Parathyroid adenoma (tissue), 2 donors: Measurements from ENCODE around the gene MIDN.
"Not testable (repeated sequence)": the region's sequence is repeated elsewhere in the genome, so short reads cannot be mapped to it uniquely, and the experiment has no call there.

Experiments
- H2AFZ ChIP-seq: fragments of 300-600 bp; sonication (generic); one replicate; pipeline ENCODE4 v1.7.0; 2017; ENCODE audit warnings: antibody characterized with exemption, mild to moderate bottlenecking
- H3K27ac ChIP-seq: fragments of 300-600 bp; sonication (generic); one replicate; pipeline ENCODE4 v1.7.0; 2017
- H3K27me3 ChIP-seq: fragments of 300-600 bp; sonication (generic); one replicate; pipeline ENCODE4 v1.7.0; 2017; ENCODE audit warnings: low read length; ENCODE audit not compliant: control insufficient read depth, insufficient read depth
- H3K36me3 ChIP-seq: fragments of 300-600 bp; sonication (generic); one replicate; pipeline ENCODE4 v1.7.0; 2017; ENCODE audit warnings: low read length; ENCODE audit not compliant: control insufficient read depth, insufficient read depth
- H3K4me1 ChIP-seq: fragments of 300-600 bp; sonication (generic); one replicate; pipeline ENCODE4 v1.7.0; 2017; ENCODE audit warnings: control low read depth
- H3K4me2 ChIP-seq: fragments of 300-600 bp; sonication (generic); one replicate; pipeline ENCODE4 v1.7.0; 2017; ENCODE audit warnings: low read length
- H3K4me3 ChIP-seq: fragments of 300-600 bp; sonication (generic); one replicate; pipeline ENCODE4 v1.7.0; 2017; ENCODE audit warnings: low read depth, low read length
- H3K79me2 ChIP-seq: fragments of 300-600 bp; sonication (generic); one replicate; pipeline ENCODE4 v1.7.0; 2017; ENCODE audit warnings: control low read depth
- H3K9ac ChIP-seq: fragments of 300-600 bp; sonication (generic); one replicate; pipeline ENCODE4 v1.7.0; 2017; ENCODE audit warnings: mild to moderate bottlenecking
- H3K9me3 ChIP-seq: fragments of 300-600 bp; sonication (generic); one replicate; pipeline ENCODE4 v1.7.0; 2017; ENCODE audit warnings: low read length; ENCODE audit not compliant: control insufficient read depth
- TF ChIP-seq, protein P1 (sequence below): fragments of 300-600 bp; sonication (generic); IDR thresholded peaks from one replicate; pipeline ENCODE4 v1.7.0; 2017; ENCODE audit warnings: antibody characterized with exemption, mild to moderate bottlenecking
- donor health status: primary hyperparathyroidism.

Gene MIDN

DNA sequence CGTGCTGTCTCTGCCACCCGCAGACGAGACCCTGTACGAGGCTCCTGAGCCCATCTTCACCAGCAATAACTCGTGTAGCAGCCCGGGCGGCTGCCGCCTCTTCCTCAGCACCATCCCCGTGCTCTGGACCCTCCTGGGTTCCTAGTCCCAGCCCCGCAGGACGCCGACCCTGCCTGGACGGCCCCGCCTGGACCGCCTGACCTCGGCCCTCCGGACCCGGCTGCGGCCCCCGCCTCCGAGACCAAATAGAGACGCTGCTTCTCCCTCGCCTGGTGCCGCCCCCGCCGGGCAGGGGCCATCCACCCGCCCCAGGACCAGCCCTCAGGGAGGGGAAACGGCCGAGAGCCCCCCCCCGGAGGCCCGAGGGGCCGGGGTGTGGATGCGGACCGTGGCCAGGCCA is 51.4 kb downstream of the MIDN start:
- Histone ChIP-seq H3K4me1 (peaks cover 4% of the 10 kb centered on the region), H3K79me2 (no peaks in the 10 kb centered on the region), H3K27me3 (no peaks in the 10 kb centered on the region), H3K9ac (no peak overlapping the region), H3K27ac (no peak overlapping the region), H3K36me3 (no peaks in the 10 kb centered on the region), H3K9me3 (no peaks in the 10 kb centered on the region), H3K4me2 (no peak overlapping the region), H3K4me3 (no peak overlapping the region), H2AFZ (no peak overlapping the region)
- TF ChIP-seq, protein P1, sequence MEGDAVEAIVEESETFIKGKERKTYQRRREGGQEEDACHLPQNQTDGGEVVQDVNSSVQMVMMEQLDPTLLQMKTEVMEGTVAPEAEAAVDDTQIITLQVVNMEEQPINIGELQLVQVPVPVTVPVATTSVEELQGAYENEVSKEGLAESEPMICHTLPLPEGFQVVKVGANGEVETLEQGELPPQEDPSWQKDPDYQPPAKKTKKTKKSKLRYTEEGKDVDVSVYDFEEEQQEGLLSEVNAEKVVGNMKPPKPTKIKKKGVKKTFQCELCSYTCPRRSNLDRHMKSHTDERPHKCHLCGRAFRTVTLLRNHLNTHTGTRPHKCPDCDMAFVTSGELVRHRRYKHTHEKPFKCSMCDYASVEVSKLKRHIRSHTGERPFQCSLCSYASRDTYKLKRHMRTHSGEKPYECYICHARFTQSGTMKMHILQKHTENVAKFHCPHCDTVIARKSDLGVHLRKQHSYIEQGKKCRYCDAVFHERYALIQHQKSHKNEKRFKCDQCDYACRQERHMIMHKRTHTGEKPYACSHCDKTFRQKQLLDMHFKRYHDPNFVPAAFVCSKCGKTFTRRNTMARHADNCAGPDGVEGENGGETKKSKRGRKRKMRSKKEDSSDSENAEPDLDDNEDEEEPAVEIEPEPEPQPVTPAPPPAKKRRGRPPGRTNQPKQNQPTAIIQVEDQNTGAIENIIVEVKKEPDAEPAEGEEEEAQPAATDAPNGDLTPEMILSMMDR: no peak

DNA sequence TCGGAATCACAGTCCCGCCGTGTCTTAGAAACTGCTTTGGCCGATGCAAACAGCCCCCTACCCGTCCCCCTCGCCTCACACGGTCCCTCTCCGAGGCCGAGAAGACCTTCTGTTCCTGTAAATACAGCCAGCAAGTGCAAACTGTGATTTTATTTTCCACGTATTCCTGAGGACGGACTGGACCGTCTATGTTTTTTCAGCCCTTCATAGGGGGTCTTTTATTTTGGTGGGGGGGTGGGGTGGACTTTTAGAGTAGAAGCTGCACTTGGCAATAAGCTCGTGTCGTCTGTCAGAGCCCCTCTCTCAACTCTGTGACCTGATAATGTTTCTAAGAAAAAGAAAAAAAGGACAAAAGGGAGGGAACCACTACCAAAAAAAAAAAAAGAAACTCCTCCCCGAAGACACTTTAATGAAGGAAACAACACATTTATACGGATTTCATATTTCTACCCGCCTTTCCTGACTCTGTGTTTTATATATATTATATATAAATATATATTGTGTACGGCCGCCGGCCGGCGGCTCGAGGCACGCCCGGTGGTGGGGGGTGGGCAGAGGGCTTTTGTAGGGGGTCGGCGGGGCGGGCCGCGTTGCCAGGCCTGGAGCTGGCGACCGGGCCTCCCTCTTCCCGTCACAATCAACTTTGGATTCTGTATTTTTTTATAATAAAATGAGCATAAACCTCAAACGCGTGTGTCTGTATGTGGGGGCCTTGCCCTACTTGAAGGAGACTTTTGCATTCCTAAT is 52.5 kb downstream of the MIDN start:
- TF ChIP-seq, protein P1: no peak
- Histone ChIP-seq H3K79me2 (no peaks in the 10 kb centered on the region), H2AFZ (no peak overlapping the region), H3K27me3 (no peaks in the 10 kb centered on the region), H3K4me2 (no peak overlapping the region), H3K4me3 (no peak overlapping the region), H3K9ac (no peak overlapping the region), H3K9me3 (no peaks in the 10 kb centered on the region), H3K36me3 (no peaks in the 10 kb centered on the region), H3K27ac (no peak overlapping the region), H3K4me1 (no peaks in the 10 kb centered on the region)

- Histone ChIP-seq H2AFZ (no peak overlapping the region), H3K9ac (no peak overlapping the region), H3K4me2 (no peak overlapping the region), H3K27me3 (no peaks in the 10 kb centered on the region), H3K4me1 (no peaks in the 10 kb centered on the region), H3K27ac (no peak overlapping the region), H3K9me3 (no peaks in the 10 kb centered on the region), H3K36me3 (no peaks in the 10 kb centered on the region), H3K4me3 (no peak overlapping the region), H3K79me2 (no peaks in the 10 kb centered on the region)
- TF ChIP-seq, protein P1: no peak
Measured at GRCh38 chr19:1302533-1303239, 54.3 kb downstream of the MIDN start.

DNA sequence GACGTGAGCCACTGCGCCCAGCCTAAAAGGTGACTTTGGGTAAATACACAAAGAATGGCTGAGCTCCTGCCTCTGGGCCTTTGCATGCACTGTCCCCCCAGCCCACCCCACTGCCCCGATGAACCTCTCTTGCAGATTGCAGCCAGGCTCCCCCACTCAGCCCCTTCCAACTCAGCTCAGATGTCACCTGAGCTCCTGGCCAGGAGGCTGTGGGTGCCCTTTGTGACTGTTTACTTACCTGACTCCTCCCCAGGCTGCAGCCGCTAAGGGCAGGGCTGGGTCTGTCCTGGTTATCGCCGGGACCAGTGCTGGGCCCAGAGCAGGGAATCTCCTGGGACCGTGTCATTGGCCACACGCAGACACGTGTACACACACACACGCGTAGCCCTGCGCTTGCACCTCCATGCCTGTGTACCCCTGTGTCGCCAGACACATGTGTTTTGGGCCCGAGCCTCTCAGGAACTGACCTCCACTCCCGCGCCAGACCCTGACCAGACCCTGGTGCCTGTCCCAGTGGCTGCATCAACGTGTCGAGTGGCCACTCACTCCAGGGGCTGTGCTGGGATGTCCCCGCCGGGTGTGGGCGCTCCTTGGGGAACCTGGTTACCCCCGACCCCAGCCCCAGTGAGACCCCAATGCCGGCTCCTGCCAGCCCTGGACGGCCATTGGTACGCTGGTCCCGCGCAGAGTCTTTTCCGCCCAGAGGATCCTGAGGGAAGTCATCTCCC is 56.0 kb downstream of the MIDN start:
- Histone ChIP-seq H3K4me2 (no peak overlapping the region), H3K36me3 (no peaks in the 10 kb centered on the region), H2AFZ (no peak overlapping the region), H3K9ac (no peak overlapping the region), H3K9me3 (no peaks in the 10 kb centered on the region), H3K4me3 (no peak overlapping the region), H3K27ac (no peak overlapping the region), H3K4me1 (no peaks in the 10 kb centered on the region), H3K27me3 (no peaks in the 10 kb centered on the region), H3K79me2 (no peaks in the 10 kb centered on the region)
- TF ChIP-seq, protein P1: no peak

- not testable (repeated sequence) for H2AFZ ChIP-seq, H3K4me1 ChIP-seq, H3K9me3 ChIP-seq, H3K9ac ChIP-seq, H3K4me3 ChIP-seq, H3K27me3 ChIP-seq, H3K27ac ChIP-seq, H3K4me2 ChIP-seq, H3K36me3 ChIP-seq, H3K79me2 ChIP-seq
Measured at GRCh38 chr19:1305354-1305753, 57.0 kb downstream of the MIDN start.
